GM12891 (cell line): ENCODE data around the gene TGIF2.

Experiments used
- POLR2A ChIP-seq: IDR thresholded peaks from 2 replicates; pipeline ENCODE4 v1.6.1; 2011; ENCODE audit warnings: low read depth, low read length, control low read depth
- POLR2AphosphoS5 ChIP-seq: IDR thresholded peaks from 2 replicates; pipeline ENCODE4 v1.6.1; 2011; ENCODE audit warnings: low read depth, low read length, control low read depth
- POU2F2 ChIP-seq: IDR thresholded peaks from 2 replicates; pipeline ENCODE4 v1.6.1; 2011; ENCODE audit warnings: low read depth, mild to moderate bottlenecking, control low read depth, low read length, moderate library complexity
- SPI1 ChIP-seq: IDR thresholded peaks from 2 replicates; pipeline ENCODE4 v1.6.1; 2011; ENCODE audit warnings: low read depth, low read length, control low read depth
- TAF1 ChIP-seq: IDR thresholded peaks from 2 replicates; pipeline ENCODE4 v1.6.1; 2011; ENCODE audit warnings: low read depth, low read length, control low read depth

DNA sequence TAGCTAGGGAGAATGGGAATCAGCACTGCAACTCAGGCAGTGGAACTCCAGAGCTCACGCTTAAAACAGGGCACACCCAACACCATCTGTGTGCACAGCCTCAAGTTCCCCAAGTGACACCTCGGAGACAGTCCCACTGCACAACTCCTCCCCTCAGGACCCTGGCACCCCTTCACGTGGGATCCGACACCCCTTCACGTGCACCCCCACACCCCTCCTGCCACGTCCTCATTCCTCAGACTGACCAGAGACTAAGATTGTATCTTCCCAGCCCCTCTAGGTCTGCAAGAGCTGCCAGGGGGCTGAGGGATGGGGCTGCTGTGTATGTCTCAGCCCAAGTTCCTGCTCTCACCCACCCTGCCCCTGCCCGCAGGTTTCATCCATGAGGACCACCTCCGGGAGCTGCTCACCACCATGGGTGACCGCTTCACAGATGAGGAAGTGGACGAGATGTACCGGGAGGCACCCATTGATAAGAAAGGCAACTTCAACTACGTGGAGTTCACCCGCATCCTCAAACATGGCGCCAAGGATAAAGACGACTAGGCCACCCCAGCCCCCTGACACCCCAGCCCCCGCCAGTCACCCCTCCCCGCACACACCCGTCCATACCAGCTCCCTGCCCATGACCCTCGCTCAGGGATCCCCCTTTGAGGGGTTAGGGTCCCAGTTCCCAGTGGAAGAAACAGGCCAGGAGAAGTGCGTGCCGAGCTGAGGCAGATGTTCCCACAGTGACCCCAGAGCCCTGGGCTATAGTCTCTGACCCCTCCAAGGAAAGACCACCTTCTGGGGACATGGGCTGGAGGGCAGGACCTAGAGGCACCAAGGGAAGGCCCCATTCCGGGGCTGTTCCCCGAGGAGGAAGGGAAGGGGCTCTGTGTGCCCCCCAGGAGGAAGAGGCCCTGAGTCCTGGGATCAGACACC, 24.4 kb upstream of the TGIF2 start:
- TF ChIP-seq POLR2A (no peak), POLR2AphosphoS5 (no peak), SPI1 (no peak), POU2F2 (no peak), TAF1 (no peak)
